DMS 273 treated with DMSO at 0.1 percent for 48 hours (cell line): ENCODE measurements around the gene SLC16A2.
"Not testable (repeated sequence)": the region's sequence is repeated elsewhere in the genome, so short reads cannot be mapped to it uniquely, and the experiment has no call there.

Source experiments
- DNase-seq: peaks from one replicate; lab custom pipeline; 2025; lab: John Stamatoyannopoulos, UW

Gene SLC16A2

DNA sequence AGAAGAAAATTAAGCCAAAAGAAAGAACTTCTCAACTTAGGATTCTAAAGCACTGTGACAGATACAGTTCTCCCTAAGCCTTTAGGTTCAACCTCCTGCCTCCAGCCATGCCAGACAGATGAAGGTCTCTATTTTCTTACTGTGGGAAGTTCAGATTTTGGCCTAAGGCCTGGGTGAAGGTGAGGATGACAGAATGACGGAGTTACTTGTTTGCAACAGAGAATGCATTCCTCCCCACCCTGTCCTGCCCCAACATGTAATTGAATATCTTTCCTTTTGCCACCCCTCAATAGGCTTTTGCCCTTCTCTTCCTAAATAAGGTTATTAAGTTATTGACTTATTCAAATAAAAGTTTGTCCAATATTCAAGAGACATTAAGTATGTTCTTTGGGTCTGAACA, 25.6 kb downstream of the SLC16A2 start:
- DNase-seq: no peak

DNA sequence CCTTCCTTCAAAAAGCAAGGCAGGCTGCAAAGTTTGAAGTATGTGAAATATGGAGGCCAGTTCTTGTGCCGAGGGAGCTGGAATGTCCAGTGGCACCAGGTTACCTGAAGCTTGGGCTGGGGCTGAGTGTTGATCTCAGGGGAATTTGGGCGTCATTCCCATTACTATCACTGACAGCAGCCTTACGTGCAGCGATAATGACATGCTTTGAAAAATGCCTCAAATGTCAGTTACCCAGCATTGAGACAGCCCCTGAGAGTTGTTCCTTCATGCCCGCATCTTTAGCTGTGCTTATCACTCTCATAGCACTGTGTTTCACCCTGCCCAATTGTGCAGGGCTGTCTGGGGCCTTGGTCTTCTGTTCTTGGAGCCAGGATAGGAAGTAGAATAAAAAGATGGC, 27.4 kb downstream of the SLC16A2 start:
- no peak for DNase-seq

DNA sequence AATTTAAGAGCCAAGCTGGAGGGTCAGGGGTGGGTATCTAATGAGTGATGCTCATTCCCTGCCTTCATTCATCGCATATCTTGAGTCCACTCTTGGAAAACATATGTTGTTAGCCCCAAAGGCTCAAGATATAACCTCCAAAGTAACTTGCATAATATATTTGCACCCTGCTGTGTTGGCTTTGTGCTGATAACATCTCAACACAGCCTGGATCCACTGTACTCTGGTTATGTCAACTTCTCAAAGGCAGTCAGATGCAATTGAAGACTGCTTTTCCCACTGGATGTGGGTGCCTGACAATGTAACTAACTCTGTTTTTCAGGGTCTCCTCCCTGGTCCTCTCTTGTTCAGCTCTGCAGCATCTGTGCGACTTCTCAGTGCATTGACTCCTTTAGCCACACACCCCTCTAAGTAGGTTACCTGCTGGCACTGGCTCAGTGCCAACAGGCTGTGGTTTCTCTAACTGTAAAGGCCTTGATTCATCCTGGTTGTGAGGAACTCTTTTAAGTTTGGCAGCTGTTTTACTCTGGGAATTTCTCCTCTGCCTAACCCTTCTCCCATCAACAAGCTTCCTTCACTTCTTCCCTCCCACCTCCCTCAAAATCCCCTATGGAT, 28.1 kb downstream of the SLC16A2 start:
- DNase-seq: peak; percentile 23

DNA sequence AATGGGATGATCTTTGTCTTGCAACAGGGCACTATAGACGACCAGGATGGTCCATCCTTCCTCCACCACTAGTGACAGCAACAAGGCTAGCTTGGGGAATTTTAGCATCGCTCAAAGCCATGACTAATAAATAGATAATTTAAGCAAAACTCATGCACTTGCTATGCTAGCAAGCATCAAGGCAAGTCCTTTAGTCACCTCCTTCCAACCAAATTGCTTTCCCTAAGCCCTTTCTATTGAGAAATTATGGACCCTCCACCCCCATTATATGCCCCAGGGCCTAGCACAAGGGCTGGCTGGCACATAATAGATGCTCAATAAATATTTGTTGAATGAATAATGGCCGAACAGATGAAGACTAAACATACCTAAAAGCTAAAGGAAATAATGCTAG, 28.6 kb downstream of the SLC16A2 start:
- no peak for DNase-seq

DNA sequence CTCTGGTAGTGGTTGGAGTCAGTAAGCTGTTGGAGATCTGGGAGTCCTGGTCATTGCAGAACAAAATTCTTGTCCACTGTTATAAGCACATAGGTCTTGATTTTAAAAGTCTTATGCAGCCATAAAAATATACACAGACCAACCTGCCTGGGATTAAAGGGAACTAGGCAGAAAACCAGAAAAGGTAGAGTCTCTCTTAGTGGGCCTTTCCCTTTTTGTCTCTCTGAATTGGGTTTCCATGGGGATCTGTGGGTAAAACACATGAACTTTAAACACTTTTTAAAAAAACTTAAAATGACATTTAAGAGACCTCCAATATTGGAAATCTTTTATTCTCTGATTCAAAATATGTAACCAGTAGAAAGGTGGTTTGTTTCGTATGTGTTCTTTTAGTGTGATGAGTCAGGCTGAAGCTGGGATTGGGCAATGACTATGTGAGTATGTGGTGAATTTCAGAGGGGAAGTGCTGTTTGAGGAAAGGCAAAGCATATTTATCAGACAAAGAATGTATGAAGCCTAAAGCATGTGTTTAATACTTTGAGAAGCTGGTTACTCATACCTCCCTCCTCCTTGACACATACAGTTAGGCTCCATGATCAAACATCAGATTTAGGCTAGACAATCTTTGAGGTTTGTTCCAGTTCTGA, 29.6 kb downstream of the SLC16A2 start:
- DNase-seq: no peak

DNA sequence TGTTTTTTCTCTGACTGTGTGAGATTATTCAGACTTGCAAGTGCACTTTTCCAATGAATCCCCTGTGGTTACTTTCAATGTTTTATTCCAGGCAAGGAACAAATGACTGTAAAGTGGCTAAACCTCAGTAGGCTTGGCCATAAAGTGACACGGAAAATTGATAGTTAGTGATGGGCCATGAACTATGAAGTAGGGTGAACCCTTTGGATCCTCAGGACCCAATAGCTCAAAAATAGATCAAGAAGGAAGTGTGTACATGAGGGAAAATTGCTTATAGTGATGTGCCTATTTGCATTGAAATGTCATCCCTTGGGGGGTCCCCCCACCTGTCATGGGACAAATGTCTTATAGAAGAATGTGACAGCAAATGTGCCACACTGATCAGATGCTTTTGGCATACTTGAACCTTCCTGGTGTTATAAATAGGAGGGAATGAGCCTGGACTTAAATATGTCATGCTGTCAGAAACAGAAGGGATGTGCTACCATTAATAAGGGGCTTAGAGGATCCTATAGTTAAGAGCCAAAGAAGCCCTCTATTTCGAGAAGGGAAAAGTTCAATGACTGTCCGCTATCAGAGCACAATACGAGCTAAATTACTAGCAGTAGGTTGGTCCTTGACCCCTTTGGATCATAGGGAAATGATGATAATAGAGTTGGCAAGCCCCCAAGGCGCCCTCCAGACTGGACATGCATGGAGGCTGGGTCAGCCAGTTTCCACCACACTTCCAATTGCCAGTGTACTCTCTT, 30.3 kb downstream of the SLC16A2 start:
- DNase-seq: no peak

DNA sequence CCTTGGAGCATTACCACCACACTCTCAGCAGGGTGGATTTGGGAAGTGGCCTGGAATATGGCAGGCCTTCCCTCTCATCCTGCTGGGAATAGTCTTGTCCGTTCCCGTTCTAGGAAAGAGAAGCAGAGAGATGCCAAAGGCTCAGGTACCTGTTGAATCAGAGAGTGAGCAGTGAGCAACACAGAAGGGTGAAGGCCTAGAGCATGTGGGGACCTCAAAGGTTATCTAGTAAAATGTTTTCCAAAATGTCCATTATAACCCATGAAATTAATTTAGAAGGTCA, 30.8 kb downstream of the SLC16A2 start:
- no peak for DNase-seq

DNA sequence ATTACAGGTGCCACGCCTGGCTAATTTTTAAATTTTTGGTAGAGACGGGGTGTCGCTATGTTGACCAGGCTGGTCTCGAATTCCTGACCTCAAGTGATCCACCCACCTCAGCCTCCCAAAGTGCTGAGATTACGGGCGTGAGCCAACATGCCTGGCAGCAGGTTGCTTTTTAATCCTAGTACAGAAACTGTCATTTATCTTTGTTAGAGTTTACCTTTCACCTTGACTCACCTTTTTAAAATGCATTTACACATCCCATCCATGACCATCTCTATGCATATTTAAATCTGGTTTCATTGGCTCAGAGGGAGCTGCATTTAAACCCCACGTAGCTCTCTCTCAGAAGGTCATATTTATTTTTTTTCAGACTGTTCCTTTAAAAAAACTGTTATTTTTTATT, 31.9 kb downstream of the SLC16A2 start:
- no peak for DNase-seq

DNA sequence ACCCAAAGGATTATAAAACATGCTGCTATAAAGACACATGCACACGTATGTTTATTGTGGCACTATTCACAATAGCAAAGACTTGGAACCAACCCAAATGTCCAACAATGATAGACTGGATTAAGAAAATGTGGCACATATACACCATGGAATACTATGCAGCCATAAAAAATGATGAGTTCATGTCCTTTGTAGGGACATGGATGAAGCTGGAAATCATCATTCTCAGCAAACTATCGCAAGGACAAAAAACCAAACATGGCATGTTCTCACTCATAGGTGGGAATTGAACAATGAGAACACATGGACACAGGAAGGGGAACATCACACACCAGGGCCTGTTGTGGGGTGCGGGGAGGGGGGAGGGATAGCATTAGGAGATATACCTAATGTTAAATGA, 32.9 kb downstream of the SLC16A2 start:
- DNase-seq: not testable (repeated sequence)

DNA sequence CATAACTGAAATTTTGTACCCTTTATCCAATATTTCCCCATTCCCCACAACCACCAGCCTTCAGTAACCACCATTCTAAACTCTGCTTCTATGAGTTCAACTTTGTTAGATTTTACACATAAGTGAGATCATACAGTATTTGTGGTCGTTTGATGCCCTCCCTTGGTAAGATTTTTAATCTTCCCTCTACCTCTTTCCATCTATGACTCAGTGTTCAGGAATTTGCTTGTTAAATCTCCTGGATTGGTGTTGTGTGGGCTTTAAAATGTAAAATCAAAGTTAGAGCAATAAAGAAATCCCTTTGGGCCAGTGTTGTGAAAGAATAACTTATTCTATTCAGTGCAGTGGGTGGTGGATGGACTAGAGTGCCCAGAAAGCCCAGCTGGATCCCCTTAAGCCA, 37.4 kb downstream of the SLC16A2 start:
- DNase-seq: no peak

DNA sequence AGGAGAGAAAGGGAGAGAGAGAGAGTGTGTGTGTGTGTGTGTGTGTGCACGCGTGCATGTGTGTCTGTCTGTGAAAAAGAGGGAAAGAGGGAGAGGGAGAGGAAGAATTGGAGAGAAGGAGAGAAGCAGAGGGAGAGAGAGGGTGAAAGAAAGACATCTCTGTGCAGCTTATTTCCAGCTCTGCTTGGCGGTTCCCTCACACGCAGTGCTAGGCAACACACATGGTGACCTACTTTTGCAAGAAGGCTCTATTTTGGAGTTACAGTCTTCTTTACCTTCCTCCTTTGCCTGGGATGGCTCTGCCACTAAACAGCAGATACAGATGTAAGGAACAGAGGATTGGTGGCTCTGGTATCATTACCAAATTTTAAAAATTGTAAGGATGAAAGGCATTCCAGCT, 40.1 kb downstream of the SLC16A2 start:
- DNase-seq: no peak

DNA sequence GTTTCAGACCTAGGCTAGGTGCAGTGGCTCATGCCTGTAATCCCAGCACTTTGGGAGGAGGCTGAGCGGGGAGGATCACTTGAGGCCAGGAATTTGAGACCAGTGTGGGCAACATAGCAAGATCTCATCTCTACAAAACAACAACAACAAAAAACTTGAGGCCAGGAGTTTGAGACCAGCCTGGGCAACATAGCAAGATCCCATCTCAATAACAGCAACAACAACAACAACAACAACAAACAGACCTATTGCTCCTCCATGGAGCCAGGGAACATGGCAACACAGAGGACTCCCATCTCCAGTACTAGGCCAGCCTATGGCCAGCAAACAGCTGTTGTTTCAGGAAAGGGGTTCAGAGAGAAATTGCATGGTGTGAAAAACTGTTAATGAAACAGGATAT, 43.4 kb downstream of the SLC16A2 start:
- no peak for DNase-seq

DNA sequence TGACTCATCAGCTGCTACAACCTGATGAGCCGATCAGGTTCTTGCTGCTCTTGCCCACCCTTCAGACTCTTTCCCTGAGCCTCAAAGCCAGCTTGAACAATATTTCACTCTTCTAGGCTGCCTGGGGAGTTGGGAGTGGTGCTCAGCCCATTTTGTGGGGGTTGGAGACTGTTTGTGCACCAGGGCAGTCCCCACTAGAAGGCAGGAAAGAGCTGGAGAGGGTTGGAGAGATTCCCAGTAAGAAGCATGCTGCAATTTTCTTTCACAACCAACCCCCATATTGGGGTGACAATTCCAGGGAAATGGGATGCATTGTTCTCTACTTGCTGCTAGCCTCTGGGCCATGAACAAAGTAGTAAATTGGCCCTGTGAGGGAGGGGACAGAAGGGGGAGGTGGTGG, 44.1 kb downstream of the SLC16A2 start:
- DNase-seq: no peak

DNA sequence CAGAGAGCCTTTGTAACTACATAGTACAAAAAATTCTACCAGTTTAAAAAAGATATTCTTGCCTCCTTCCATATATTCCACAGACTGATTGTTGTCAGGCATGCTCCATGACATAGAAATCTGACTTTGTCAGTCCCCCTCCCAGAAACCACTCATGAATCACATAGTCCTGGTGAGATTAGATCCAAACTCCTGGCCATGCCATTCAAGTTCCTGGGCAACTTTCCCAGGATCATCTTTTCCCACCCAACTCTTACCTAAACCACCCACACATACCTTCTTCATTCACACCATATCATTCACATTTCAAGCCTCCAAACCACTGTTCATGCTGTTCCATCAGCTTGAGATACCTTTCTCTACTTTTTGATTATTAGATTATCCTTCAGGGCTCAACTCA, 46.4 kb downstream of the SLC16A2 start:
- DNase-seq: no peak

DNA sequence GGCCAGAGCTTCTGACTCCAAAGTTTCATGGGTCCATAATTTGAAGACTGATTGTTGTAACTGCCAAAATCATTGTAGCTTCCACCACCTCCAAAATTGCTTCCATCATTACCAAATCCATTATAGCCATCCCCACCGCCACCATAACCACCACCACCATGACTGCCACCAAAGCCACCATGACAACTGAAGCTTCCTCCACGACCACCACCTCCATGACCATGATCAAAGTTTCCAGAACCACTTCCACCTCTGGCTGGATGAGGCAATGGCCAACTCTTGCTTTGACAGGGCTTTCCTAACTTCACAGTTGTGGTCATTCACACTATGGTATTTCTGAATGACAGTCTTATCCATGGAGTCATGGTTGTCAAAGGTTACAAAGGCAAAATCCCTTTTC, 51.8 kb downstream of the SLC16A2 start:
- DNase-seq: not testable (repeated sequence)

DNA sequence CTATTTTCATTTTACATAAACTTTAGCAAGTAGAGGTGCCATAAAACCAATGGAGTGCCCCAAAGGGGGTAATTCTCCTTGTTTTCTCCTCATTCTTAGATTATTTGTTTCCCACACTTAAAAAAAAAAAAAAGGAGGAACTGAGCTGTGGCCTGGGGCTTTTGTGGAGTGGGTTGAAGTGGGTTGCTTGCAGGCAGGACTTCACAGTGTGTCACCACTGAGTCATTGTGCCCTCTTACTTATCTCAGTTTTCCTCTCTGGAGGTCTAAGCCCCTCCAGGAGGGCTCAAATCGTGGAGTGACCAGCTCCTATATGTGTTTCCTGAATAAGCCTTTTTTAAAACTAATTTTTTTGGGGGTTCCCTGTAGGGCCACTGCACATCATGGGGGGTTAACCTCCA, 69.0 kb downstream of the SLC16A2 start:
- DNase-seq: no peak

DNA sequence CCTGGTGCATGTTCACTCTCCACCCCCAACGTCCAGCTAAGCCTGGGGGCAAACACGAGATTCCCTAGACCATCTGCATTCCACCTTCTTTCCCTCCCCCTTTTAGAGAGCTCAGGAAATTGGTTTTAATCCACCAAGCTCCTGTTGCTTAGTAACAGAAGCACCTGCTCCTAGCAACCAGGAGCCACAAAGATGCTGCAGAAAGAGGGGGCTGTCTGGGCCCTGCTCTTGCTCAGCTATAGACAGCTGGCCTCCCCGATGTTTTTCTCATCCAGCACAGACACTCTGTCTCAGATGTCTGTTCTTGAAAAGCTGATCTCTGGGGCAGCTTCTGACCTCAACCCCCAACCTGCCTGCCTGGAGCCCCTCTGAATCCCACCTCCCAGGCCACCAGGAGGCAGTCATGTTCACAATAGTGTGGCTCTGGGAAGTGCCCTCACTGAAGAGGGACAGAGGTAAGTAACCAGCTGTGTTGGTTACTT, 71.5 kb downstream of the SLC16A2 start:
- no peak for DNase-seq

DNA sequence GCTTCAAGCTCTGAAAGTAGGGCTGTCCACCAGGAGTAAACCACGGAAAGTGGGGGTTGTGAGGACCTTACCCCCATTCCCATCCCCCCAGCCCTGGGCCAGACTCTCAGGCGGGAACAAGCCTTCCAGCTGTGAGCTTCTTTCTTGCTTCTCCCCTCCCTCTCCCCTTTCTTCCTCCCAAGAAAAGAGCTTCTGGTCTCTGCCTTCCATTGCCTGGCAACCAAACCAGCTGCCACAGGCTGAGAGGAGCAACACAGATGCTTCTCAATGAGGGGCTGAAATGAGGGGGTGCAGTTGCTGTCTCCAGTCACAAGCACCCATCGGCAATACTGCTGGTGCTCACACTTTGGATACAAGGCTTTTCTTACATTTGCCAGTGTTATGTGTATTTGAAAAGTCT, 72.5 kb downstream of the SLC16A2 start:
- no peak for DNase-seq

DNA sequence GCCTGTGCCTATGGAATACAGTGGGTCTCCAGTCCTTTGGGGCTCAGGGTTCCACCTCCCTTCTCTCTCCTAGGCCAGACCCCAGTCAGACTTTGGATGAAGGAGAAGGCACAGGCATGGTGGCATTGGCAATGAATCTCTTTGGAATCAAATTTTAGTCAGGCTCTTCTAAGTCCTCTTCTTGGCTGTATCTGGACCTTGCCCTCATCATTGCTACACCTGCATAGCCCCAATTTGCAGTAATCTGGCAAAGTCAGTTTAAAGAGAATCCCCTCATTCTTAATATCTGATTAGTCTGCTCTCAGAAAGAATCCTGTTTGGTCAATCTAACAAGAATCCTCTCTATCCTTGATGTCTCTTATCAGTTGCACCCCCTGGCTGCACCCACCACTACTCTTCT, 77.6 kb downstream of the SLC16A2 start:
- DNase-seq: no peak

DNA sequence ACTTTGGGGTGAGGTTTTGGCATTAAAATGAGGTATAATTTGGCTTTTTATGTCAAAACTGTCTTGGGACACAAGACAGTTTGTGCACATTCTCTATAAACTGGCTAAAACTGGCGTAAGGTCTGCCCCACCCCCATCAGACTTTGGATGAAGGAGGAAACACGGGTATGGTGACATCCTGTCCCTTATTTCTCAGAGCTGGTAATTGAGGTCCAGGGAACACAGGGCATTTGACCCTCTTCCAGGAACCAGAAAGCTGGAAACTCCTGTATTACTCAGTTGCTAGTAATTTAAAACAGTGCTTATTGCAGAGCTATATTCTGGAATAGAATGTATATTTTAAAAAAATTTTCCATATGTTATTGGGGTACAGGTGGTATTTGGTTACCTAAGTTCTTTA, 78.8 kb downstream of the SLC16A2 start:
- DNase-seq: no peak

DNA sequence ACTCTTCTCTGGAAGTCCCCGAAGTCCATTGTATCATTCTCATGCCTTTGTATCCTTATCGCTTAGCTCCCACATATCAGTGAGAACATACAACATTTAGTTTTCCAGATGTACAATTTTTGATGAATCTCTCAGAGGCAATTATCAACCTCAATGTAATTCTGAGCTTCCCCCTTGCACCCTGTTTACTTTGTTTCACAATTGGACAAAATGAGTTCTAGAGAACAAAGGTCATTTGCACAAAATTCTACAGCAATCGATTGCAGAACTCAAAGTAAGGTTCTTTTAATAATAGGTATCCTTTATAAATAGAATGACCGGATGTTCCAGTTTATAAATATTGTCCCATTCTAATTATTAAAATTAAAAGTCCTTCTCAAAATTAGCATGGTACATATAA, 79.3 kb downstream of the SLC16A2 start:
- no peak for DNase-seq

DNA sequence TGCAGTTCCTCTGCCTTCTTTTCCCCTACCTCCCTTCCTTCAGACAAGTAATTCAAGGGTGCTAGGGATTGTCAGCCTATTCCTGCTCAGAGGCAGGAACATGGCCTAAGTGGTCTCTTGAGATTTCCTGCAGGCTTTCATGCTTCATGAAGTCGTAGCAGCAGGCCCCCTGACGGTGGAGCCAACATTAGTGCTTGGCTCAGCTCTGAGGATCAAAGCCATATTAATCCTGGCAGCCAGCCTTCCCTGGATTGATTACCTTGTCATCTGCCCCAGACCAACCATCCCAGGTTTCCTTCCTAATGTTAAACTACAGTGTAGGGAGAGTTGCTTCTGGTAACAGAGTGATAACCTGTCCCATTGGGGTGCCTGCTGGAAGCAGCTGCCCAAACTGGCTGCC, 84.1 kb downstream of the SLC16A2 start:
- DNase-seq: no peak

DNA sequence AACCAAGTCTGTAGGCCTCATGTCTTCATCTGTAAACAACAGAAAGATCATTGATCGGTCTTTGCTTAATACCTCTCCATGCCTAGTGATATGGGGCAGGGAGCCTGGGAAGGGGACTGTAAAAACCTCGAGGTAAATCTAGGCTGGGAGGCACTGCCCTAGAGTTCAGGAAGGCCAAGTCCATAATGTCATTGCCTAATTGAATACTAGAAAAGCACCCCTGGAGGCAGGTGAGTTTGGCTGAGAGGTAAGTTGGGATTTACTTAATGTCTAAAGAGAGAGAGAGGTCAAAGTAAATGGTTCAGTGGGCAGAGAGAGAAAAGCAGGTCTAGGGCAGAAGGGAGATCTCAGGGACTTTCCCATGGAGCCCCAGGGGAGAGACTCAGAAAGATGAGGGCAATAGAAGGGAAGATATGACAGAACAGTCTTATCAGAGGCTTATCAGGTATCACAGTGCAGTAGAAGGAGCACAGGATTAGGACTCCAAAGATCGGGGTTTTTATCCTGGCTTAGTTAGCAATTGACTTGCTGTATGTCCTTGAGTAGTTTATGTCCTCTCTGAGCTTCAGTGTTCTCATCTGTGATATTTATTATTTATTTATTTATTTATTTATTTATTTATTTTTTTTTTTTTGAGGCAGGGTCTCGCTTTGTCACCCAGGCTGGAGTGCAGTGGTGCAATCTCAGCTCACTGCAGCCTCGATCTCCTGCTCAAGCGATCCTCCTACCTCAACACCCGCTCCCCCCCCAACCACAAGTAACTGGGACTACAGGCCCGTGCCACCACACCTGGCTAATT, 85.2 kb downstream of the SLC16A2 start:
- no peak for DNase-seq
